HG03460 (cell line): ENCODE data around the gene KLHL5.
"Not testable (repeated sequence)": the region's sequence is repeated elsewhere in the genome, so short reads cannot be mapped to it uniquely, and the experiment has no call there.

Experiments
- ATAC-seq: cut with Tn5 transposase; IDR thresholded peaks from one replicate; pipeline ENCODE4 v1.9.1; 2021; ENCODE audit not compliant: unreplicated experiment

The KLHL5 gene

GRCh38 chr4:39062094-39062769 lies at the start of gene KLHL5:
Gene KLHL5, plus strand, starts transcription at chr4:39062232. Its CDS starts 421 bp downstream, at chr4:39062653.
- ATAC-seq: no peak

- ATAC-seq: no peak
These were observed 48.0 kb upstream of the KLHL5 start for GRCh38 chr4:39014028-39014427.

DNA sequence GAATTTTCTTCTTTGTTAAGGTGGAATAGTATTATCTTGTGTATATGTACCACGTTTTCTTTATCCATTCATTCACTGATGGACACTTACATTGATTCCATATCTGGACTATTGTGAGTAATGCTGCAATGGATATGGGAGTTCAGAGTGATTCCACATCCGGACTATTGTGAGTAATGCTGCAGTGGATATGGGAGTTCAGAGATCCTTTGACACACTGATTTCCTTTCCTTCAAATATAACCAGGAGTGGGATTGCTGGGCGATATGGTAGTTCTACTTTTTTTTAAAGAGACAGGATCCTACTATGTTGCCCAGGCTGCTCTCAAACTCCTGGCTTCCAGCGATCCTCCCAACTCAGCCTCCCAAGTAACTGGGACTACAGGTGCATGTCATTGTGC lies 41.9 kb upstream of the KLHL5 start:
- no peak for ATAC-seq

DNA sequence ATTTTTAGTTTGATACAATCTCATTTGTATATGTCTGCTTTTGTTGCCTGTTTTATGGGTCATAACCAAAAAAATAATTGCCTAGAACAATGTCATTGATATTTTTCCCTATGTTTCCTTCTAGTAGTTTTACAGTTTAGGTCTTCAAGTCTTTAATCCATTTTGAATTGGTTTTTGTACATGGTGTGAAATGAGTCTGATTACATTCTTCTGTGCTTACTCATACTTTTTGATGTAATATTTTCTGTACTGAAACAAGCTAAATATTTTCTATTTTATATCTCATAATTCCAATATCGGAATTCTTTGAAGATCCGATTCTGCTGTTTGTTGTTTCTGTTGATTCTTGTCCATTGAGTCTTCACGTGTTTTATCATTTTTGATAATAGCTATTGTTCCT lies 40.4 kb upstream of the KLHL5 start:
- ATAC-seq: no peak

DNA sequence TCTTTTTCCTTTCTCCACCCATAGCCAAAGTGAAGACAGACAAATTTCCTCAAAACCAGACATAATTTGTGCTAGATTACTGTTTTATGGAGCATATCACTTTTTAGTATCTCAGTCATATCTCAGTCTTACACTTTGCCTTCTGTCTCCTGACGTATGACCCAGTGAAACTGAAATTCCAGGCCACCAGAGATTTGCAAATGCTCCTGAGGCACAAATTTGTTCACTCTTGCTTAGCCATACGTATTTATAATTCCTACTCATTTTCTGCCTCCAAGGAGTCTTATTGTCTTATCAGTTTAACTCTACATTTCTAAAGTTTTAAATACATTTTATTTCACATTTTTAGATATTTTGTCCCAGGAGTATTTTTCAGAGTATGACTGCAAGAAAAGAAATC lies 39.8 kb upstream of the KLHL5 start:
- ATAC-seq: no peak

GRCh38 chr4:39023059-39023458 lies 39.0 kb upstream of the KLHL5 start:
- ATAC-seq: no peak

- ATAC-seq: no peak
These were observed 37.6 kb upstream of the KLHL5 start for GRCh38 chr4:39024311-39024865.

DNA sequence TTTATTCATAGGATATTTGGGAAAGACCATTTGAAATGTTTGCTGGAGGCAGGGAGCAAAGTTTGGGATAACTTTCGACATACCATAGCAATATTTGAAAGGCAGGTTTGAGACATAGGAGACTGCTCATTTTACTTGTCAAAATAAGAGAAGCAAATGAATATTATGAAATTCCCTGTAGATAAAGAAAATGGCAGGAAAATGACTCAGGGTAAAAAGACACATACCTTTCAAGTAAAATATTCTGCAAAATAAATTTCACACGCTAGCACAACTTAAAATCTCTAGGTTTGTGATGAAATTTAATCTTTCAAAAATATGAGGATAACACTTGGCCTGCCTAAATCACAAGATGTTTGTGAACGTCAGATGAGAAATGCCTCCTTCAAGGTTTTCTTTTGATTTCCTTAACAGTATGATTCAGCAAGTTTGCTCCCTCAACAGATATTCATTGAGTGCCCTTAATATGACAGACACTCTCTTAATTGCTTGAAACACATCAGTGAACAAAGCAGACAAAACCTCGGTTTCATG lies 36.4 kb upstream of the KLHL5 start:
- ATAC-seq: no peak

DNA sequence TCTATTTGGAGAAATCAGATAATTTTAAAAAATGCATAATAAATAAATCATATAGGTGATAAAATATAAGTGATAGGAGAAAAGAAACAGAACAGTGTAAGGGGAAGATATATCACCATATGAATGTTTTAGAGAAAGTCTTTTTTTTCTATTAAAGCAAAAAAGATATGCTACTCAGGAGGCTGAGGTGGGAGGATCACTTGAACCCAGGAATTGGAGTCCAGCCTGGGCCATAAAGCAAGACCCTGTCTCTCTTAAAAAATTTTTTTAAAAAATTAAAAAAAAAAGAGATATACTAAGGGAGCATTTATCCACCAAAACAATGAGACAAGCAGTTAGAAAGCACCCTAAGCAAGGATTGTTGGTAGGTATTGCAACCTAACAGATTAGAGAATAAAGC lies 35.9 kb upstream of the KLHL5 start:
- no peak for ATAC-seq

DNA sequence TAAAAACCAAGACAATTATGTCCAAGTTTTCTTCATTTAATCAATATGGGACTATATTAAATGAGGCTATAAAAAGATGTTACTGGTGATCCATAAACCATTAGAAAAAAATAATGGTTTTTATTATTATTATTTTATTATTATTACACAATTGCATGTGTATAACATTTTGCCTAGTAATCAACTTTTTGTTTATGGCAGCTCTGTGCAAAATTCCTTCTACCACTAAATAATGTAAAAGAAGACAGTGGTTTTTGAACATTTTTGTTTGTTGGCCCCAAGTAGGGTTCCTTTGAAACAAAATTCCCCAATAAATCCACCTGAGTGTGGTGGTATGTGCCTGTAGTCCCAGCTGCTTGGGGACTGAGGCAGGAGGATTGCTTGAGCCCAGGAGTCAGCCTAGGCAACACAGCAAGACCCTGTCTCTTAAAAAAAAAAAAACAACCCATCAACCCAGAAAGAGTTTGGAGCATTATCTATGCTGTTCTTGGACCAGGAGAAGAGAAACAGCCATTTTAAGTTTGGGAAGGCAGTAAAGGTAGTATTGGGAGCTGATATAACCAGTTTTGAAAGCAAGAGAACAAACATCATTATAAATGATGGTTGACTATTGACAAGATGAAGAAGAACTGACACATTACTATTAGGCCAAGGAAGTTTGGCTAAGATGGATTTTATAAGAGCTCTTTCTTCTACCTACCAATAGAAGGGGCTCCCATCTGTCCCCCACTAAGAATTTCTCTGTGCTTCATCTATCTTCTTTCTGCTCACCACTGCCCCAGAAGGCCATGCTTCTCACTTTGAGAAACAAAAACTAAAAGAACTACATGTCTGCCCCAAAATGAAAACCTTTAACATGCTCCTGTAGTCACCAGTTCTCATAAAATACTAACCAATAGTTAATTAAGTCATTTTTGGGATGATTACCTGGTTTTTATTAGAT lies 32.0 kb upstream of the KLHL5 start:
- ATAC-seq: no peak

DNA sequence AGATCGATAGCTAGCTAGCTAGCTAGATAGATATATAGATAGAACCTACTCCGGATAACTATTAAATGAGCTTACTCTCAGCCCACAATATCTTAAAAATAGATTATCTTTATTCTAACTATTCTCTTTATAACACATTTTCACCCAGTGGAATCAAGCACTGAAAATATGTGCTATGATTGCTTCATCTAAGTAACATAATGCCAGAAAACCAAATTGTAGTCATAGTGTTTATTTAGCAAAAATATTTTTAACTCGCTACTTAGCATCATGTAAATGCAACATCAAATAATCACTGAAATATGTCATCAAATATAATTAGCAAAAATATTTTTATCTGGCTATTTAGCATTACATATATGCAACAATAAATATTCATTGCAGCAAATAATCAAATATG lies 31.3 kb upstream of the KLHL5 start:
- ATAC-seq: no peak

DNA sequence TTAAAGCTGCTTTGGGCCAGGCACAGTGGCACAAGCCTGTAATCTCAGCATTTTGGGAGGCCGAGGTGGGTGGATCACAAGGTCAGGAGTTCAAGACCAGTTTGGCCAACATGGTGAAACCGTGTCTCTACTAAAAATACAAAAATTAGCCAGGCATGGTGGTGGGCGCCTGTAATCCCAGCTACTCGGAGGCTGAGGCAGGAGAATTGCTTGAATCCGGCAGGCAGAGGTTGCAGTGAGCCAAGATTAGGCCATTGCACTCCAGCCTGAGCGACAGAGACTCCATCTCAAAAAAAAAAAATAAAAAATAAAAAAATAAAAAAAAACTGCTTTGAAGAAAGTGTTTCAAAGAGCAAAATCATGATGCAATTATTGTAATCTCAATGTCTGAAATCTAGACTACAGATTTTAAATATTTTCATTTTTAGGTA lies 30.4 kb upstream of the KLHL5 start:
- not testable (repeated sequence) for ATAC-seq

- peak; percentile 64 for ATAC-seq
These were observed 29.6 kb upstream of the KLHL5 start, which contains the start of gene TMEM156 for GRCh38 chr4:39032218-39033085. Gene TMEM156, minus strand, starts transcription at chr4:39032409. Its CDS starts 96 bp downstream, at chr4:39032313.

- no peak for ATAC-seq
These were observed 25.9 kb upstream of the KLHL5 start for GRCh38 chr4:39036172-39036571.

- ATAC-seq: no peak
These were observed 24.6 kb upstream of the KLHL5 start for GRCh38 chr4:39037491-39037825.

DNA sequence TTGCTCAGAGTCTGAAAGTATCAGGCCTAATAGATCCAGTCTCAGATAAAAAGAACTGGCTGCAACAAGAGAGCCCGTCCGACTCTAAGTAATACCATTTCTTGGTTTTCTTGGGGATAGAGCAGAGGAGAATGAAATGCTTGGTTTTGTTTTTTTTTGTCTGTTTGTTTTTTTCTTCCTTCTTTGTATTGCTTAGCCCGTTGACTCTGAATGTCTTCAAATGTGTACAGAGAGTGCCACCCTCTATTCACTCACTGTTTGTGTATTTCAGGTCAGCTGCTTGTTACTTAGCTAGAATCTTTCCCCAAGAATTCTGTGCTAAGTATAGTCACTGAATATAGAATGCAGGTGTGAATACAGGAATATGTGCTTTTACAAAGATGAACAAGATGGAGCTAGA lies 24.1 kb upstream of the KLHL5 start:
- ATAC-seq: no peak

- ATAC-seq: no peak
These were observed 22.9 kb upstream of the KLHL5 start for GRCh38 chr4:39039108-39039507.

DNA sequence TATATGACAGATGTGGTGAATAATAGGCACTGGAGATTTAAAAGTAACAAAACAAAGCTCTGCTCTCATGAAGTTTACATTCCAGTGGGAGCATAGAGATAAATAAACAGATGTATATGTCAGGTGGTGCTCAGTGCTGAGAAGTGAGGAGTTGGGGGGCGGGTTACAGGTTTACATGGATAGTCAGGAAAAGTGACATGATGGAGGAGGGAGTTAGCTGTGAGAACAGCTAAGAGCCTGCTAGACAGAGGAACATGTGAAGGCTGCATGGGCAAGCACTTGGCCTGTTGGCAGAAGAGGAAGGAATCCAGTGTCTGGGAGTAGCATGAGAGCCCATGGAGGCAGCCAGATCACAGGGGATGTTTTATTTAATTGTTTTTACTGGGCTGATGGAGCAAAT lies 19.7 kb upstream of the KLHL5 start:
- no peak for ATAC-seq

DNA sequence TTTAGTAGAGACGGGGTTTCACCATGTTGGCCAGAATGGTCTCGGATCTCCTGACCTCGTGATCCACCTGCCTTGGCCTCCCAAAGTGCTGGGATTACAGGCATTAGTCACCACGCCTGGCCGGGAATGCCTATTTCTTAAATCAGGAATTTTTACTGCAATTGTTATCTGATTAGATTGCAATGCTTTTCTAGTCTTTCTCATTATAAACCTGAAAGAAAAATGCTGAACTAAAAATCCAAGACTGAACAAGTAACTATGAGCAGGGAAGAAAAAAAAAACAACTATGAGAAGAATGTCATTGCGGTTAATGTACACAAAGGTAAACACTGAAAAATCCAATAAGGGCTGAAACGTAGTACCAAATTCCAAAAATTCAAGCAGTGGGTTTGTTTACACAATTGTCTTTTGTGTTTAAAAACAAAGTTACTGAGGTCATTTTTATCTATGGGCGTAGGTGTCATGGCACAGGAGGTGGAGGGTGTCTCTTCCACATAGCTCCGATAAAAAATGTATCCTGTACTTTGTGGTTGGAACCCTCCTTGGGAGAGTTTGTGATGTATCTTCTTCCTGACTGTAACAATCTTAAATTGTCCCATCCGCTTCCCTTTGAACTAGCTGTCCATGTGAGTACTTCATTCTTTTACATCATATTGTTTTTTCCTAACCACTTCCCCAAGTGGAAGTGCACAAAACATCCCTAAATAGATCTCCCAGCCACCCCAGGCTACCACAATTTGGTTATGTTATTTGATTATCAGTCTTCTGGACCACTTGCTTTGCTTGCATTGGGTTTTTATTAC lies 18.8 kb upstream of the KLHL5 start:
- ATAC-seq: no peak

- peak; percentile 3 for ATAC-seq
These were observed 18.1 kb upstream of the KLHL5 start for GRCh38 chr4:39043861-39044363.
